Kidney (tissue), 14 donors: ENCODE measurements around the gene RTN3. TPM values are rescaled to one million over a fixed set of nuclear protein-coding genes. Genes with fewer than 3 reads are reported as not detected.

Experiments
- DNase-seq, 5 donors: peaks; one replicate each; pipeline ENCODE4 v3.0.0-alpha.2; 2013 to 2020
- FAIRE-seq: peaks from 2 replicates; lab custom pipeline; 2012; peaks lifted over from hg19 to GRCh38; lab: Jason Lieb, UNC
- H3K27ac ChIP-seq, 2 donors: one replicate each; pipeline ENCODE4 v1.7.0; 2013; ENCODE audit warnings: low read depth in 2 of 2, low read length in 2 of 2, inconsistent platforms in 1 of 2
- H3K27me3 ChIP-seq: one replicate; pipeline ENCODE4 v1.7.1; 2013; ENCODE audit warnings: low read length, inconsistent platforms; ENCODE audit not compliant: control insufficient read depth, insufficient read depth
- H3K36me3 ChIP-seq, 3 donors: one replicate each; pipeline versions ENCODE4 v1.7.0 to v1.7.1; 2013; ENCODE audit warnings: low read length in 3 of 3, control low read depth in 1 of 3, inconsistent platforms in 1 of 3; ENCODE audit not compliant: insufficient read depth in 3 of 3, control insufficient read depth in 2 of 3
- H3K4me1 ChIP-seq, 3 donors: one replicate each; pipeline versions ENCODE4 v1.7.0 to v1.7.1; 2013; ENCODE audit warnings: low read length in 3 of 3, inconsistent platforms in 1 of 3, low read depth in 1 of 3; ENCODE audit not compliant: control insufficient read depth in 2 of 3, insufficient read depth in 2 of 3
- H3K4me3 ChIP-seq, 3 donors: one replicate each; pipeline versions ENCODE4 v1.7.0 to v1.8.1; 2013; ENCODE audit warnings: low read length in 3 of 3, control low read depth in 1 of 3, inconsistent platforms in 1 of 3
- H3K9ac ChIP-seq, 3 donors: one replicate each; pipeline versions ENCODE4 v1.7.0 to v1.7.1; 2013; ENCODE audit warnings: low read length in 3 of 3, control low read depth in 1 of 3, inconsistent platforms in 1 of 3
- H3K9me3 ChIP-seq, 3 donors: one replicate each; pipeline versions ENCODE4 v1.7.0 to v1.7.1; 2013; ENCODE audit warnings: low read length in 3 of 3, control low read depth in 1 of 3, inconsistent platforms in 1 of 3; ENCODE audit not compliant: control insufficient read depth in 2 of 3, insufficient read depth in 1 of 3
- CTCF ChIP-seq: IDR thresholded peaks from 3 replicates; pipeline ENCODE4 v1.5.1; 2012; ENCODE audit warnings: mild to moderate bottlenecking, moderate library complexity, borderline replicate concordance; ENCODE audit not compliant: insufficient read depth; ENCODE audit errors: extremely low read depth
- intact Hi-C: fragments of 100-400 bp; cut with DNase I; formaldehyde crosslinking; loops from one replicate; pipeline ENCODE4 v1.11.1; 2022
- polyA plus RNA-seq: library from polyadenylated mRNA; stranded (reverse); fragments of 350-450 nt; fragmentation: Illumina TruSeq; extraction: RNeasy Lipid Tissue Mini Kit (QIAGEN cat#74804); gene quantifications from one replicate; pipeline ENCODE4 v1.2.3, GENCODE V29; 2014; ENCODE audit warnings: low read depth, low replicate concordance; ENCODE audit not compliant: insufficient read depth
- total RNA-seq: library from RNA; stranded (reverse); fragmentation: NEBNext Ultra II Directional; extraction: Animal tissue kit (Norgen Biotek cat#: 25700); gene quantifications from one replicate; pipeline ENCODE4 v1.2.1, GENCODE V29; 2021
- donor health status: control.
- donor health status: control.
- donor health status: control.
- donor health status: control.
- donor health status: control.
- donor health status: DM: yes; HTN: yes; CAD: no.
- donor health status: Normal renal cell carcinoma (clear cell type).

RTN3 gene
- total and polyA plus RNA-seq, 2 donors from 2014 or later: 93.1 to 109 TPM

GRCh38 chr11:63791495-63792167 lies 110.3 kb downstream of the RTN3 start:
- no peak overlapping the region for H3K27ac ChIP-seq
- H3K4me1 ChIP-seq: no peaks in the 10 kb centered on the region
- DNase-seq (no peak), FAIRE-seq (no peak)
- no peak for TF ChIP-seq CTCF
- H3K36me3 ChIP-seq: no peaks in the 10 kb centered on the region
- intact Hi-C loops: no loop called here
- peaks cover 0 to 5% (median 0%) of the 10 kb centered on the region in 3 donors for H3K9me3 ChIP-seq
- H3K27me3 ChIP-seq: no peaks in the 10 kb centered on the region
- H3K9ac ChIP-seq: no peak overlapping the region
- no peak overlapping the region for H3K4me3 ChIP-seq

GRCh38 chr11:63793161-63793560 lies 111.9 kb downstream of the RTN3 start:
- H3K27ac ChIP-seq: no peak overlapping the region
- H3K4me1 ChIP-seq: no peaks in the 10 kb centered on the region
- peaks cover 0 to 5% (median 0%) of the 10 kb centered on the region in 3 donors for H3K9me3 ChIP-seq
- intact Hi-C loops: no loop called here
- DNase-seq (no peak), FAIRE-seq (no peak)
- H3K27me3 ChIP-seq: no peaks in the 10 kb centered on the region
- H3K4me3 ChIP-seq: no peak overlapping the region
- no peaks in the 10 kb centered on the region for H3K36me3 ChIP-seq
- no peak overlapping the region for H3K9ac ChIP-seq
- TF ChIP-seq CTCF: no peak

- Histone ChIP-seq H3K9ac (no peak overlapping the region), H3K9me3 (peaks cover 0 to 5% (median 0%) of the 10 kb centered on the region in 3 donors), H3K27me3 (no peaks in the 10 kb centered on the region), H3K4me3 (no peak overlapping the region), H3K27ac (no peak overlapping the region), H3K36me3 (no peaks in the 10 kb centered on the region), H3K4me1 (no peaks in the 10 kb centered on the region)
- no peak for FAIRE-seq
- intact Hi-C loops: no loop called here
- DNase-seq: peak in 1 of 5 donors; percentile 17
- no peak for TF ChIP-seq CTCF
Measured at GRCh38 chr11:63795066-63795465, 113.8 kb downstream of the RTN3 start.
